ENCODE data around the gene OPCML. TPM values are rescaled to one million over a fixed set of nuclear protein-coding genes. Genes with fewer than 3 reads are reported as not detected.

The OPCML gene
- total RNA-seq, 1 experiment from 2014 or later = 0.13 TPM

DNA sequence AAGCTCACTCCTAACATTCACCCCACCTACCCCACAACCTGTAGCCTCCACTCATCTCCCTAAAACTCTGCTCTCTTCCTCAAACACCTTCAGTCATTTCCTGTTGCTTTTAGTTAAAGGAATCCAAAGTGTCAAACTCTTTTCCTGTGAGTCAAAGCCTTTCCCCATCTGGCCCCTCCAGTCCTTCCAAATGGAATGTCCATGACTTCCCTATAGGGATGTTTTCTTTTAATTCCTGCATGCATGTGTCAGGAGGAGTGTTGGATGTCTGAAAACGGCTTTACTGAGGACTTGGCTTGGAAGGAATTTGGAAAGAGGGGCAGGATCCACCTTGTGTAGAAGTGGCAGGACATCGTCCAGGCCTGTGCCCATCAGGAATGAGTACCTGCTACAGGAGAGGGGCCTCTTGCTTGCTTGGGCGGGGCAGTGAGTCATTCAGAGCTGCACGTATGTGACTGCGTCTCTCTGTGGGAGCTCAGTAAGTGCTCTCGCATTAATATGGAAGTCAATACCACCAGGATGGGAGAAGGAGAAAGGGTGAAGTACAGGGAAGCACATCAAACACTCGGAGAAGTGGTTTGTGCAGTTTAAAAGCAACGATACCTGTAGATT lies 491.9 kb downstream of the OPCML start:
- CTCF ChIA-PET = no interaction called here
- Histone ChIP-seq H3K27ac (ENCODE audit: low read depth, low read length, poor library complexity, severe bottlenecking) (no peak overlapping the region), H3K4me1 (ENCODE audit: insufficient read depth, low read length, poor library complexity, severe bottlenecking) (peaks cover 3% of the 10 kb centered on the region), H3K36me3 (ENCODE audit: insufficient read depth, low read length, poor library complexity, severe bottlenecking) (no peaks in the 10 kb centered on the region), H3K4me3 (ENCODE audit: low read depth, low read length, poor library complexity, severe bottlenecking) (no peak overlapping the region), H3K27me3 (replicated peaks; ENCODE audit: insufficient read depth, low read depth, low read length, poor library complexity) (peaks cover 17% of the 10 kb centered on the region), H3K9me3 (ENCODE audit: low read depth, low read length, poor library complexity, severe bottlenecking) (no peaks in the 10 kb centered on the region)
- POLR2A ChIA-PET (ENCODE audit: low non-redundant PET) = no interaction called here
- no peak for DNase-seq (ENCODE audit: low spot score)
- BruUV-seq (replicated peaks) = no TSS peak
- TF ChIP-seq, protein P1, sequence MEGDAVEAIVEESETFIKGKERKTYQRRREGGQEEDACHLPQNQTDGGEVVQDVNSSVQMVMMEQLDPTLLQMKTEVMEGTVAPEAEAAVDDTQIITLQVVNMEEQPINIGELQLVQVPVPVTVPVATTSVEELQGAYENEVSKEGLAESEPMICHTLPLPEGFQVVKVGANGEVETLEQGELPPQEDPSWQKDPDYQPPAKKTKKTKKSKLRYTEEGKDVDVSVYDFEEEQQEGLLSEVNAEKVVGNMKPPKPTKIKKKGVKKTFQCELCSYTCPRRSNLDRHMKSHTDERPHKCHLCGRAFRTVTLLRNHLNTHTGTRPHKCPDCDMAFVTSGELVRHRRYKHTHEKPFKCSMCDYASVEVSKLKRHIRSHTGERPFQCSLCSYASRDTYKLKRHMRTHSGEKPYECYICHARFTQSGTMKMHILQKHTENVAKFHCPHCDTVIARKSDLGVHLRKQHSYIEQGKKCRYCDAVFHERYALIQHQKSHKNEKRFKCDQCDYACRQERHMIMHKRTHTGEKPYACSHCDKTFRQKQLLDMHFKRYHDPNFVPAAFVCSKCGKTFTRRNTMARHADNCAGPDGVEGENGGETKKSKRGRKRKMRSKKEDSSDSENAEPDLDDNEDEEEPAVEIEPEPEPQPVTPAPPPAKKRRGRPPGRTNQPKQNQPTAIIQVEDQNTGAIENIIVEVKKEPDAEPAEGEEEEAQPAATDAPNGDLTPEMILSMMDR (conservative IDR thresholded peaks at IDR 0.05; ENCODE audit: low read depth, low read length) = no peak
- TF ChIP-seq EZH2 (IDR thresholded peaks at IDR 0.05; ENCODE audit: borderline replicate concordance, low read depth, low read length, poor library complexity, severe bottlenecking) = no peak
- intact Hi-C loops (cut with micrococcal nuclease; ENCODE audit: unreplicated experiment) = no loop called here

DNA sequence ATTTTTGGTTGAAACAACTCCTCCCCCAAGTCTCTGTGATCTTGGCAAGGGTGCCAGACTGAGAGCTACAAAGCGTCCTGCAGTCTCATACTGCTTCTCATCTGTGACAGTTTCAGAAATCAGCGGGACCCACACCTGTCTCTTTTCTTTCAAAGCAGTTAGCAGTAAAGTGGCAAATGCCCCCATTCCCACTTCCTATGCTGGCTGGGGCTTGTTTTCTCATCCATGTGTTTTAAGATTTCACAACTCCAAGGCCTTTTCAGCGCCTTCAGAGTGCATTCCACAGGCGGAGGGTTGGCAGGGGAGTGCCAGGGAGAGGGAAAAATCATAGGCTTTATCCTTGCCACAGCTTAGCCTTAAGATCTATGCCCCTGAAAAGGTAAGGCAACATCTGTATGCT lies 493.5 kb downstream of the OPCML start:
- CTCF ChIA-PET = no interaction called here
- H3K27ac ChIP-seq (ENCODE audit: low read depth, low read length, poor library complexity, severe bottlenecking) = no peak overlapping the region
- BruUV-seq (replicated peaks) = no TSS peak
- H3K27me3 ChIP-seq (replicated peaks; ENCODE audit: insufficient read depth, low read depth, low read length, poor library complexity) = peaks cover 4% of the 10 kb centered on the region
- H3K4me1 ChIP-seq (ENCODE audit: insufficient read depth, low read length, poor library complexity, severe bottlenecking) = peaks cover 3% of the 10 kb centered on the region
- H3K4me3 ChIP-seq (ENCODE audit: low read depth, low read length, poor library complexity, severe bottlenecking) = no peak overlapping the region
- intact Hi-C loops (cut with micrococcal nuclease; ENCODE audit: unreplicated experiment) = no loop called here
- TF ChIP-seq EZH2 (IDR thresholded peaks at IDR 0.05; ENCODE audit: borderline replicate concordance, low read depth, low read length, poor library complexity, severe bottlenecking) = no peak
- TF ChIP-seq, protein P1 (conservative IDR thresholded peaks at IDR 0.05; ENCODE audit: low read depth, low read length) = no peak
- H3K9me3 ChIP-seq (ENCODE audit: low read depth, low read length, poor library complexity, severe bottlenecking) = no peaks in the 10 kb centered on the region
- H3K36me3 ChIP-seq (ENCODE audit: insufficient read depth, low read length, poor library complexity, severe bottlenecking) = no peaks in the 10 kb centered on the region
- POLR2A ChIA-PET (ENCODE audit: low non-redundant PET) = no interaction called here
- DNase-seq (ENCODE audit: low spot score) = no peak

DNA sequence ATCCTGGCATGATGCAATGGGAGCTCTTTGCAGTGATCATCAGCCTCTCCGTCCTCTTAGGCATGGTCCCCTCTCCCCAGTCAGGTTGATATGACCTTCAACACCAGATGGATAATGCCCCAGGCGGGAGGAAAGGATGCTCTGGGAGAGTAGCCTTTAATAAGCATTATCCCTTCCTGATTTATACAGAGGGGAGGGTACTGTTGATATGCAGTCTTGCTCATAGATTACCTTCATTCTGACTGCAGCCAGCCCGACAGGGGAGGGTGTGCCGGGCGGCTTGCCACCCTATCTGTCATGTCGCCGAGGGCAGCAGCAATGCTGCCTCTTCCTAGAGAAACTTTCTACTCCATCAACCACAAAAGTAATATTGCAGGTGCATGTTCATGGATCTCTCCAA lies 497.4 kb downstream of the OPCML start:
- no TSS peak for BruUV-seq (replicated peaks)
- TF ChIP-seq EZH2 (IDR thresholded peaks at IDR 0.05; ENCODE audit: borderline replicate concordance, low read depth, low read length, poor library complexity, severe bottlenecking) = no peak
- TF ChIP-seq, protein P1 (conservative IDR thresholded peaks at IDR 0.05; ENCODE audit: low read depth, low read length) = no peak
- intact Hi-C loops (cut with micrococcal nuclease; ENCODE audit: unreplicated experiment) = no loop called here
- DNase-seq (ENCODE audit: low spot score) = no peak
- no peak overlapping the region for H3K4me3 ChIP-seq (ENCODE audit: low read depth, low read length, poor library complexity, severe bottlenecking)
- H3K27ac ChIP-seq (ENCODE audit: low read depth, low read length, poor library complexity, severe bottlenecking) = no peak overlapping the region
- H3K27me3 ChIP-seq (replicated peaks; ENCODE audit: insufficient read depth, low read depth, low read length, poor library complexity) = no peaks in the 10 kb centered on the region
- no peaks in the 10 kb centered on the region for H3K4me1 ChIP-seq (ENCODE audit: insufficient read depth, low read length, poor library complexity, severe bottlenecking)
- no peaks in the 10 kb centered on the region for H3K9me3 ChIP-seq (ENCODE audit: low read depth, low read length, poor library complexity, severe bottlenecking)
- H3K36me3 ChIP-seq (ENCODE audit: insufficient read depth, low read length, poor library complexity, severe bottlenecking) = no peaks in the 10 kb centered on the region
- ChIA-PET CTCF (no interaction called here), POLR2A (ENCODE audit: low non-redundant PET) (no interaction called here)

Data from A673 (cell line).